HG03520 (cell line): ENCODE data around the gene THBS3.
"Not testable (repeated sequence)": the region's sequence is repeated elsewhere in the genome, so short reads cannot be mapped to it uniquely, and the experiment has no call there.

Experiments
- ATAC-seq: cut with Tn5 transposase; IDR thresholded peaks from one replicate; pipeline ENCODE4 v1.9.1; 2021; ENCODE audit warnings: mild to moderate bottlenecking, moderate library complexity; ENCODE audit not compliant: unreplicated experiment

The THBS3 gene

DNA sequence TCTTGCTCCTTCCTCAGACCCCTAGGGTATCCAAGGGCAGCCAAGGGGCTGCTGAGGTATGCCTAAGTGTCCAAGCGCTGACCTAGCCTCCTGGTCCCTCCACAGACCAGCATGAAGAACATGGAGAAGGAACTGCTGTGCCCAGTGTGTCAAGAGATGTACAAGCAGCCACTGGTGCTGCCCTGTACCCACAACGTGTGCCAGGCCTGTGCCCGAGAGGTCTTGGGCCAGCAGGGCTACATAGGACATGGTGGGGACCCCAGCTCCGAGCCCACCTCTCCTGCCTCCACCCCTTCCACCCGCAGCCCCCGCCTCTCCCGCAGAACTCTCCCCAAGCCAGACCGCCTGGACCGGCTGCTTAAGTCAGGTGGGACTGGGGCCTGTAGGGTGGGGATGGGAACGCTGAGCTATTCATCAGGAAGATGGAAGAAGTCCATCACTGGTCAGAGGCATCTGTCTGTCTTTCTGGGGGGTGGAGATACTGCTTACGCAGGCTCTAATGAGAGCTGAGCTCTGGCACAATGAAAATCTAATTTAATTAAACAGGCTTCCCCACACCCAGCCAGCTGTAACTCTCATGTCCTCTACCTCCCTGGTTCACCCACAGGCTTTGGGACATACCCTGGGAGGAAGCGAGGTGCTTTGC lies 32.3 kb downstream of the THBS3 start:
- ATAC-seq = no peak

DNA sequence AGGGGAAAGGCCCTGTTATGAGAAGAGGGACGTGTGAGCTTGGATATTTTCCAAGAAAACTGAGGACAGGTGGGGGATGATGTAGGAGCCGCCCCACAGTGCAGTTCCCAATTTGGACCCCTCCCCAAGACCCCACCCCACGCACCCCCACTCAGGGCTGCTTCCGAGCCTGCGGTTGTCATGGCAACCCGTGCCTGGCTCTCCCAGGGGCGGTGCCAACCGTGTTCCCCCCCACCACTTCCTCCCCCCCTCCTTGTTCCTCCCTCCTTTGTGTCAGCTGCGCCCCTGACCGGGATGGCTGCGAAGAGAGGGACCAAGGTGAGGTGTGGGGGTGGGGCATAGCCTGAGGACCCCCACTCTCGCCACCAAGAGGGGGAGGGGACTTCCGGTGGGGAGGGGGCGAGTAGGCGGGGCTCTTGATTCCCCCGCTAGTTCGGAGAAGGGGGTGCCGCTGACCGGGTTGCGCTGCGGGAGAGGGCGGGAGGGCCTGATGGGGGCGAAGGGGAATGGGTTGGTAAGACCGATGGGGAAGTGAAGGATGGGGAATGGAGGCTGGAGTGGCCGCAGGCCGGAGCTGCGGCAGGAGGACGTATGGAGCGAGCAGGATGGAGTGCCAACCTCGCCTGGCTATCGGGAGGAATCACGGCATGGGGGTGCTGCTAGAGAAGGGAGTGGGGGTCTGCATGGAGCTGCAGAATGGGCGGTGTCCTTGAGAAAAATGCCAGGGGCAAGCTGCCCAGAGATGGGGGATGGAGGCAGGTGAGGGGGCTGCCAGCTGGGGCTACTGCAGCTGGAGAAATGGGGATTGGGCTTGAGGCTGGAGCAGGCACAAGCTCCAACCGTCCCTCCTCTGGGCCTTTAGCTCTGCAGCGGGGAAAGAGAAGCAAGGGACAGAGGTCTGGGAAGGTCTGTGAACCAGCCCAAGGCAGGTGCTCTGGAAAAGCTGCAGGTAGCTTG lies 33.1 kb downstream of the THBS3 start:
- no peak for ATAC-seq

DNA sequence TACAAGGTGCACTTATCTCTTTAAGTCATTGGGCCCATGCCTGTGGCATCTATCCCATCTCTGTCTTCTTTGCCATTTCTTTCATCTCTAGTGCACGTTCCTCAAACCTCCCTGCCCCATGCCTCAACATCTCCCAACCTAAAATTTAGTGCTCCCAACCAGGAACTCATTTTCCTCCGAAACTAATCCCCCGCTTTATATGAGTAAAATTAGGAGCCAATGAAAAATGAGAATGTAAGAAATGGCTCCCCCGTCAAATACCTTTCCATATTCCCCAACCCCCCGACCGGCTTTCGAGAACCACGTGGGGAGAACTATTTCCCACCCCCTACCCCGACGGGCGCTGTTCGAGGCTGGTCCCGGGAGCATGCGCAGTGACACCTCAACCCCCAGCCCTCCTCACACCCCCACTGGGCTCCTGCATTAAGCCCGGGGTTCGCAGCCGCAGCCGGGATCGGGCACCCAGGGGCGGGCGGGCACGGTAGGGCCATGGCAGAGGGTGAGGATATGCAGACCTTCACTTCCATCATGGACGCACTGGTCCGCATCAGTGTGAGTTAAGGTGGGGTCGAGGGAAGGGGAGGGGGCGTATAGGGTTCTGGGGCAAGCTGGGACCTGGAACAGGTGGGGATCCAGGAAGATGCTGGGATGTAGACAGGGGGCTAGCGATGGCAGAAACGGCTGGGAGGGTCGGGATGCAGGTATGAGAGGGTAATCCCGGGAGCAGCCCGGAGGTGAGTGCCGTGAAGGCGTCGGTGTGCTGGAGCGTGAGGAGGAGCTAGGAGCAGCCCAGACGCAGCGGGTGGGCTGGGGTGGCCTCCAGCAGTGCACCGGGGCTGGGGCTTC lies 34.0 kb downstream of the THBS3 start, which contains the start of gene TRIM46:
TSS of gene TRIM46 (plus strand) at position 372 of the 846 bp plus-strand sequence. CDS start at position 490, 118 bp downstream.
- ATAC-seq = no peak

DNA sequence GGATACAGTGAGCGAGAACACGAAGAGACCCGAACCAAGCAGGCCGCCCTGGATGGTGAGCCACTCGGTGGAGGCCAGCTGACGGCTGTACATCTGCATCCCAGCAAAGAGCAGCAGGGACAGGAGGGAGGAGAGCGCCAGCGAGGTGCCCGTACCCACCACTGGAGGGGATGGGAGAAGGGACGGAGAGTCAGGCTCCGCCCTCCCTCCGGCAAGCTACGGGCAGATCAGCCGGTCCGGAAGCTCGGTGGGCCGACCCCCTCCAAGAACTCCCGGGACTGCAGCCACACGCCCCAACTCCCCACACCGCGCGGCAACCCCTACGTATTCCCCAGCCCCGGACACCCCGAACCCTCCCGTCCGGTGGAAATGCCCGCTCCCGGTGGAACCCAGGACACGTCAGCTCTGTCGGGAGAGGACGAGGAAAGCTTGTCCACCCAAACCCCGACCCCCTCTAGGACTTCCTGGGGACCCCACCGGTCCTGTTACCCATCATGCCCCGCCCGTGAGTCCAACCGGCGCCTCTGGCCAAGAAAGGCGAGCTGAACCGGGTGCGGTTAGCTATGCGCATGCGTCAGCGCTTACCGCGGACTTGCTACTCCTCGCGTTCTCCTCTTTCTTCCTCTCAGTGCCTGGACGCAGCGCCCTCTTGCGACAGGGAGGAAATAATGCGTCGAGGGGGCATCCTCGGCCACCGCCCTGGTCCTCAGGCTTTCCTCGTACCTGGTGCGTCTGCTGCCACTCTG lies 34.8 kb downstream of the THBS3 start, which contains the start of gene KRTCAP2:
TSS of gene KRTCAP2 (minus strand) at position 573 of the 746 bp plus-strand sequence. CDS start at position 493, 80 bp downstream.
- ATAC-seq = peak; percentile 58

DNA sequence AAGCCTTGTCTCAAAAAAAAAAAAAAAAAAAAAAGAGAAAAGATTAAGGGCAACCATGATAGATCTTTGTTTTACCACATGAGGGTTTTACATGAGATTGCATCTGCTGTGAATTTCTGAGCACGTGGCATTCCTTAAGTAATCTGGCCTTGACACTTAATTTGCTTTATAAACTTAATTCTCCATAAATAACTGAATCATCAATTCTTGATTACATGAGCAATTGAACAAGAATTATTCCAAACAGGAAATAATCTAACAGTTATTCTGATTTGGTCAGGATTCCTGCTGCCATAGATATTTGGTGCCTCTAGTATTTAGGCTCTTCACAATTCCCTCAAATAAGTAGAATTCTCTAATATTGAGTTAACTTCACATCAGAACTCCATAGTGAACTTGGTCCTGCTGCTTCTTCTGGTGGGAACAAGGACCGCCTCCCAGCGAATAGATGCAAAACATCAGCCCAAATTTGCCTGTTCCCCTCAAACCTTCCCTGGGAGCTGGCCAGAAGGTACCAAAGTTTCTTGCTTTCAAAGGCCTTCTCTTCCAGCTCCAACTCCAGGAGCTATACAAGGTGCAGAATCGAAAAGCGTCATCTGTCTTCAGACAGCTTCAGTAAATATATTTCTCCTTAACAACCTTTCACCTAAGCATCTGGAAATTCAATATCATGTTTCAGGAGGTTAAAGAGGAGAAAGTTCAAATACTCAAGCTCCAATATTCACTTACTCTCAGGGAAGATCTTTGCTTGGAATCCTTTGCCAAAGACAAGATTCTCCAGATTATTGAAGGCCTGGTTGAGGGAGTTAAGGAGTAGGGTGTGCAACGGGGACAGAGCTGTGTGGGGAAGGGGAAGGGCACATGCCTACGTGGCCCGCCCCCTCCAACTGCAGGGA lies 35.6 kb downstream of the THBS3 start:
- ATAC-seq = peak; percentile 10

DNA sequence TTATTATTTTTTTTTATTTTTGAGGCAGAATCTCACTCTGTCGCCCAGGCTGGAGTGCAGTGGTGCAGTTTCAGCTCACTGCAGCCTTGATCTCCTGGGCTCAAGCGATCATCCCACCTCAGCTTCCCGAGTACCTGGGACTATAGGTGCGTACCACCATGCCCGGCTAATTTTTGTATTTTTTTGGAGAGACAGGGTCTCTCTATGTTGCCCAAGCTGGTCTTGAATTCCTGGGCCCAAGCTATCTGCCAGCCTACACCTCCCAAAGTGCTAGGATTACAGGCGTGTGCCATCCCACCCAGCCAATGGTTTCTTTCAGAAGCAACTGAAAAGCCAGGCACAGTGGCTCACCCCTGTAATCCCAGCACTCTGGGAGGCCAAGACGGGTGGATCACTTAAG lies 36.9 kb downstream of the THBS3 start:
- ATAC-seq = no peak

DNA sequence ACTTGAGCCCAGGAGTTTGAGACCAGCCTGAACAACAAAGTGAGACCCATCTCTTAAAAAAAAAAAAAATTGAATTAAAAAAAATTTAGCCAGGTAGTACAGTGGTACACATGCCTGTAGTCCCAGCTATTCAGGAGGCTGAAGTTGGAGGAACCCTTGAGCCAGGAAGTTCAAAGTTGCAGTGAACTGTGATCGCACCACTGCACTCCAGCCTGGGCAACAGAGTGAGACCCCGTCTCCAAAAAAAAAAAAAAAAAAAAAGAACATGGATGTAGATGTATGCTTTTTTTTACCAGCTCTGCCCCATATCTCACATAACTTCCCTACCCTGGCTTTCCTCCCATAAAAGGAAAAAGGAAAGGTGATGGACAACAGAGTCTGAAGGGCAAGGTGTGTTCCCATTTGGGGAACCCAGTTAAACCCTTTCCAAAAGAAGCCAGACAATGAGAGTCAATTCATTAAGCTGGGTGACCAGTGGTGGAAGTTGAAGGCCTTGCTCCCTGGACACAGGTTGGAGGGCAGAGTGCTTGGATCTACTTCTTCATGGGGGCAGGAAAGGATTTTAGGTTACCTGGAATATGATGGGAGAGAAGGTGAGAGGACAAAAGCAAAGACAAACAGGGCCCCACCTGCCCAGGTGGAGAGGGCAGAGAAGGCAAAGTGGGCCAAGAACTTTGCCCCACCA lies 37.5 kb downstream of the THBS3 start:
- no peak for ATAC-seq

DNA sequence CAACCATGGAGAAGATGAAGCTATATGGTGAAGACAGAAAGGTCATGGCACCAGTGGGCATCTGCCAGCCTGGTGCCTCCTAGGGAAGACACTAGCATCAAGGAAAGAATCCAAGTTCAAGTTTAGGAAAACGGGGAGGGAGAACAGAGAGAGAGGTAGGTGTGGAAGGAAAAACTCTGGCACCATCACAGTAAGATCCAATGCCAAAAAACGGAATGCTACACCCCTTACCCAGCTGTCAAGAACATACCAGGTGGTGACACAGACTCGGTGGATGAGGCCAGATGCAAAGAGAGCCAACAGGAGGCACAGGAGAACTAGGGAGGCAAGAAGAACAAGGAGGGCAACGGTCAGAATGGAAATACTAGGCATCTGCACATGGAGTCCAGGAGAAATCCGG lies 38.2 kb downstream of the THBS3 start:
- no peak for ATAC-seq

DNA sequence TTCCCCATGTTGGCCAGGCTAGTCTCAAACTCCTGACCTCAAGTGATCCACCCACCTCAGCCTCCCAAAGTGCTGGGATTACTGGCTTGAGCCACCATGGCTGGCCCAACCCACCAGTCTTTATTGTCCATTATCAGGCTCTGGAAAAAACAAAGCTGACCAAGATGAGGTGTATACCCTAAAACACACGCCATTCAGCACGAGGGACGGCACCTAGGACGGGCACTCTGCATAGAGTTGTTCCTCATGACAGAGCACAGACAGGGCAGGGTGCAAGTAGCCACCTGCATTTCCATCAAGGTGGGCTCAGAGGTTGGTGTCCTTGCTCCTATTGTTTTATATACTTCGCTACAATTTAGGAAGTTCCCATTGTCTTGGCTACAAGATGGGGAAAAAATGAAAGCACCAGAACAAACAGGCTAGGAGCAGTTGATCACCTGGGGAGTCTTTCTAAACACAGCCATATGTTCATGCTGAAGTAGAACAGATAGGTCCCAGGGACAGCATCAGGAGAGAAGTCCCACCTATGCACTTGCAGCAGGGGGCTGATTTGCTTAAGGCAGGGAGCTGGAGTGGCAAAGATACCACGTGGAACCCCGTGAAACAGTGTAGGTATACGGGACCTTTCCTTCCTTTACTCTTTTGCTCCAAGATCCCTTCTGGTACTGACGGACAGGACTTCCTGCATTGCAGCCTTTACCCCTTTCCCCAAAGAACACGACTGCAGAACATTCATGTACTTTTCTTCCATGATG lies 39.1 kb downstream of the THBS3 start:
- no peak for ATAC-seq

DNA sequence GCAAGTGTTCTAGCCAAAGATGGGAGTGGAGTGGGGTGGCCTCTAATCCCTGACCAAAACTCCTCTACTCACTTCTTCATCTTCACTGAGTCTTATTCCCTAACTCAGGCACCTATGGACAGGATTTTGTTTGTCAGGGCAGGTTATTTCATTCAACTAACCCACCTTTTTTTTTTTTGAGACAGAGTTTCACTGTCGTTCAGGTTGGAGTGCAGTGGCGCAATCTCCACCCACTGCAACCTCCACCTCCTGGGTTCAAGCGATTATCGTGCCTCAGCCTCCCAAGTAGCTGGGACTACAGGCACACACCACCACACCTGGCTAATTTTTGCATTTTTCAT lies 39.6 kb downstream of the THBS3 start:
- not testable (repeated sequence) for ATAC-seq

DNA sequence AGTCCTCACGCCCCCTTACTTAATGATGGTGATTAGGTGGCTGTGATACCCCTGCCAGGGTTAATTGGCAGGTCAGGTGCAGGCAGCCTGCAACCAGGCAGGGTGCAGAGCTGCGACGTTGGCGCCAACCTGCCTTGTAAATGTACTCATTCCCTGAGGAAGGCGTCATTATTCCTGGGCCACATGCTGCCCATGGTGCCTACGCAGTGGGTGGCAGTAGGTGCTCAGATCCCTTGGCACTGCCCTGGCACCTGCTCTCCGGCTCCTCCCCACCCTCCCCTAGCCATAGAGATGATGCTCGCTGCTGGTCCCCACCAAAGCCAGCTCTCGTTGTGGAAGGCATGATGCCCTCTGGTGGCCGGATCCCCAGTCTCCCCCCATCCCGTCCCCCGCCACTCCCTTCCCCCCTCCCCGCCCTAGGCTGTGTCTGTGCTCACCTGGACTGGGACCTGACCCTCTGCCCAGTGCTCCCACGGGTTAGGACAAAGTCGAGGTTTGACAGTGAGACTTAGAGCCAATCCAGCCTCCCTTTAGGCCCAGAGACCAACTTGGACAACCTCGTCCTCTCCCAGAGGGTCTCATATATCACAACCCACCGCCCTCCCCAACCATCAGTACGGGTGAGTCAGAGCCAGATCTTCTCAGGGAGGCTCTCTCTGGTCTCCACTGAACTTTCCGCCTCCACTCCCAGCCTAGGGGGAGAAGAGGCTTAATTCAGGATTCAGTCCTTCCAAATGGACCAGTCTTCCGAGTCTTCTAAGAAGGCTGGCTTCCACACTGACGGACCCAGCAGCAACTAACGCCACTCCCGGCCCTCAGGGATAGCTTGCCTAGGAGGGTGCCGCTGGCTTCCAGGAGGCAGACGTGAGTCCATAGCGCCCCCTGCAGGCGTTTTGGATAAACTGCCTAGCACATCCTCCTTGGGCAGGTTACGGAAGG lies 40.3 kb downstream of the THBS3 start:
- ATAC-seq = peak; percentile 62

DNA sequence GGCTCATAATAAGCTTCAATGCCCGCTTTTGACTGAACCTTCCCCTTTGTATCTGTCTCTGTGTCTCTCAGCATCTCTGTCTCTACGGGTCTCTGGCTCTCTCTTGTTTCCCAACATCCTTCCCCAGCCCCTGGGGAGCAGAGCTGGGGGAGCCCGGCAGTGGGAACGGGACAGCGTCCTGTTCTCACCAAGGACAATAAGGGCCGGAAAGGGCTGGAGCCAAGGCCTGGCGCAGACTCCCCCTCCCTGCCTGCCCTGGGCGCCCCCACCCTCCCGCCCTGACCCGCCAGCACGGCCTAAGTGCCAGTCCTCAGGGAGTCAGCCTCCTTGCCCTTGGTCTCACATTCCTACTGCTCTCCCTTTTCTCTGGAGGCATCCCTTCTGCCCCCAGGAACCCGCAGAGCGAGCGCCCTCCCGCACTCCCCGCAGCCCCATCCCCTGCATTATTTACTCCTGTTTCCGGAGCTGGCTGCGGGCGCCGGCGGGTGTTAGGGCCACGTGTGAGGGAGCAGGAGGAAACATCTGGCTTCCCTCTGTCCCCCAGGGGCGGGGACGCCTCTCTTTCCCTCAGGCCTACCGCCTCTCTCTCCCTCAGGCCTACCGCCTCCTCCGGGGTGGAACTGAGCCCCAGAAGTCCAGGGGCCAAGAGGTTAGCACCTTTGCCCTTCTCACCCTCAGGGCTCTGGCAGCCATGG lies 41.1 kb downstream of the THBS3 start:
- ATAC-seq = no peak

DNA sequence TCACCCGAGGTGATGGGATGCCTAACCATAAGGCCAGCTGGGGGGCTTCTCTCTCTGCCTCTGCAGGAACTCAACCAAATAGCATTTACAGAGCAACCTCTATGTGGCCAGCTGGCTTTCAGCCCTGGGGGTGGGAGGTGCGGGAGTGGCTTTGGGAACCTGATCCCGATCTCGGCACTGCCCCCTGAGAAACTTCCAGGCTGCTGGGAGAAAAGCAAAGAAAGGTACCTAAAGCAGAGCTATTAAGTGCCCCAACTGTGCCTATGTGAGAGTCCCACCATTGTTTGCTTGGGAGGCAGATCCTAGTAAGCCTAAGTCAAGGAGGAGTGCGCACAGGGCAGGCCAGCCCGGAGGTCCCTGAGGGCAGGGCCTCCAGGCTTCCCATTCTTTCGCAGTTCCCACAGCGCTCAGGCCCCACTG lies 41.6 kb downstream of the THBS3 start:
- no peak for ATAC-seq

DNA sequence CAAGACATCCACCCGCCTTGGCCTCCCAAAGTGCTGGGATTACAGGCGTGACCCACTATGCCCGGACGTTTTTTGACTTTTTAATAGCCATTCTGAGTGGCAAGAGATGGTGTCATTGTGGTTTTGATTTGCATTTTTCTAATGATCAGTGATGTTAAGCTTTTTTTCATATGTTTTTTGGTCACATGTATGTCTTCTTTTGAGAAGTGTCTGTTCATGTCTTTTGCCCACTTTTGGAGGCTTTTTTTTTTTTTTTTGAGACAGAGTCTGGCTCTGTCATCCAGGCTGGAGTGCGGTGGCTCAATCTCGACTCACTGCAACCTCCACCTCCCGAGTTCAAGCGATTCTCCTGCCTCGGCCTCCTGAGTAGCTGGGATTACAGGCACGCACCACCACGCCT lies 43.1 kb downstream of the THBS3 start:
- not testable (repeated sequence) for ATAC-seq

DNA sequence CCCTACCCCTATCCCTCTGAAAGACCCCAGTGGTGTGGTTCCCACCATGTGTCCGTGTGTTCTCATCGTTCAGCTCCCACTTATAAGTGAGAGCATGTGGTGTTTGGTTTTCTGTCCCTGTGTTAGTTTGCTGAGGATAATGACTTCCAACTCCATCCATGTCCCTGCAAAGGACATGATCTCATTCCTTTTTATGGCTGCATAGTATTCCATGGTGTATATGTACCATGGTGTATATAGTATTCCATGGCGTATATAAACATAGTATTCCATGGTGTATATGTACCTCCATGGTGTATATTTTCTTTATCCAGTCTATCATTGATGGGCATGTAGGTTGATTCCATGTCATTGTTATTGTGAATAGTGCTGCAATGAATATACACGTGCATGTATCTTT lies 43.9 kb downstream of the THBS3 start:
- ATAC-seq = not testable (repeated sequence)

DNA sequence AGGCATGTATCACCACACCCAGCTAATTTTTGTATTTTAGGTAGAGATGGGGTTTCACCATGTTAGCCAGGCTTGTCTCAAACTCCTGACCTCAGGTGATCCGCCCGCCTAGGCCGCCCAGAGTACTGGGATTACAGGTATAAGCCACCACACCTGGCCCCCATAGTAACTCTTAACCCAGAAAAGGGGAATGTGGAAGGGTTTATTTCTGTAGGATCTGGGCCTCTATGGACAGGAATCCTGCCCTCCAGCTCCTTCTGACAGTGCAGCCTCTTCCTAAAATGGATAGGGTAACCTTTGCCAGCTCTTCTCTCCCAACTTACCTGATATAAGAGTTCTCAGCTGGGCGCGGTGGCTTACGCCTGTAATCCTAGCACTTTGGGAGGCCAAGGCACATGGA lies 45.1 kb downstream of the THBS3 start:
- ATAC-seq = not testable (repeated sequence)
